Ishikawa (cell line): Measurements from ENCODE around the gene B3GNT8.

Experiments used
- CEBPB ChIP-seq: IDR thresholded peaks from 2 replicates; pipeline ENCODE4 v1.6.1; 2012
- CREB1 ChIP-seq: IDR thresholded peaks from 2 replicates; pipeline ENCODE4 v1.6.1; 2012; ENCODE audit warnings: low read depth
- EGR1 ChIP-seq: IDR thresholded peaks from 2 replicates; pipeline ENCODE4 v1.6.1; 2012
- EP300 ChIP-seq: IDR thresholded peaks from 2 replicates; pipeline ENCODE4 v1.6.1; 2012; ENCODE audit warnings: borderline replicate concordance
- FOXM1 ChIP-seq: IDR thresholded peaks from 2 replicates; pipeline ENCODE4 v1.6.1; 2012; ENCODE audit warnings: low read depth, borderline replicate concordance
- NFIC ChIP-seq: IDR thresholded peaks from 2 replicates; pipeline ENCODE4 v1.6.1; 2012
- RAD21 ChIP-seq: IDR thresholded peaks from 2 replicates; pipeline ENCODE4 v1.6.1; 2012; ENCODE audit warnings: low read depth
- TAF1 ChIP-seq: IDR thresholded peaks from 2 replicates; pipeline ENCODE4 v1.6.1; 2012; ENCODE audit warnings: low read depth, mild to moderate bottlenecking
- TCF12 ChIP-seq: IDR thresholded peaks from 2 replicates; pipeline ENCODE4 v1.6.1; 2012; ENCODE audit warnings: low read depth
- TEAD4 ChIP-seq: IDR thresholded peaks from 2 replicates; pipeline ENCODE4 v1.6.1; 2012
- YY1 ChIP-seq: IDR thresholded peaks from 2 replicates; pipeline ENCODE4 v1.6.1; 2012; ENCODE audit warnings: low read depth
- ZBTB7A ChIP-seq: IDR thresholded peaks from 2 replicates; pipeline ENCODE4 v1.6.1; 2012; ENCODE audit warnings: low read depth
- TF ChIP-seq, protein P1 (sequence below): IDR thresholded peaks from 2 replicates; pipeline ENCODE4 v1.6.1; 2012; ENCODE audit warnings: low read depth, mild to moderate bottlenecking
- TF ChIP-seq, protein P2 (sequence below): IDR thresholded peaks from 2 replicates; pipeline ENCODE4 v1.6.1; 2012
- TF ChIP-seq, protein P3 (sequence below): IDR thresholded peaks from 2 replicates; pipeline ENCODE4 v1.6.1; 2012

Gene B3GNT8

DNA sequence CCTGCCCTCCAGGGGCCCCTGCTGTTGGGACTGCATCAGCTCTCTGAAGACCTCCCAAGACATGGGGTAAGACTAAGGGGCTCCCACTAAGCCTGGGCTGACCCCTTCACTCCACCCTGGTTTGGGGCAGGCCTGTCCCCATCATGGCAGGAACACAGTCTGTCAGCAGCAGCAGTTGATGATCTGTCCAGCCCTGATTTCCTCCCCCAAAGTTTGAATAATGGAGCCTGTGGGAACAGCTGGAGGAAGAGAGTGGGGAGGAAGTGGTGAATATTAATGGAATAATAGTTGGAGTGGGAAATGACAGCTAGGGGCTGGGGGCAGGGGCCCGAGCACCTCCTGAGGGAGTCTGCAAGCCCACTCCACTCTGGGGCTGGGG is 1.3 kb upstream of the B3GNT8 start:
- TF ChIP-seq CEBPB (no peak), TCF12 (no peak), FOXM1 (no peak), ZBTB7A (no peak), TEAD4 (no peak), NFIC (no peak), YY1 (no peak), EGR1 (no peak), TAF1 (no peak), RAD21 (no peak), CREB1 (no peak), EP300 (no peak)
- TF ChIP-seq, protein P1, sequence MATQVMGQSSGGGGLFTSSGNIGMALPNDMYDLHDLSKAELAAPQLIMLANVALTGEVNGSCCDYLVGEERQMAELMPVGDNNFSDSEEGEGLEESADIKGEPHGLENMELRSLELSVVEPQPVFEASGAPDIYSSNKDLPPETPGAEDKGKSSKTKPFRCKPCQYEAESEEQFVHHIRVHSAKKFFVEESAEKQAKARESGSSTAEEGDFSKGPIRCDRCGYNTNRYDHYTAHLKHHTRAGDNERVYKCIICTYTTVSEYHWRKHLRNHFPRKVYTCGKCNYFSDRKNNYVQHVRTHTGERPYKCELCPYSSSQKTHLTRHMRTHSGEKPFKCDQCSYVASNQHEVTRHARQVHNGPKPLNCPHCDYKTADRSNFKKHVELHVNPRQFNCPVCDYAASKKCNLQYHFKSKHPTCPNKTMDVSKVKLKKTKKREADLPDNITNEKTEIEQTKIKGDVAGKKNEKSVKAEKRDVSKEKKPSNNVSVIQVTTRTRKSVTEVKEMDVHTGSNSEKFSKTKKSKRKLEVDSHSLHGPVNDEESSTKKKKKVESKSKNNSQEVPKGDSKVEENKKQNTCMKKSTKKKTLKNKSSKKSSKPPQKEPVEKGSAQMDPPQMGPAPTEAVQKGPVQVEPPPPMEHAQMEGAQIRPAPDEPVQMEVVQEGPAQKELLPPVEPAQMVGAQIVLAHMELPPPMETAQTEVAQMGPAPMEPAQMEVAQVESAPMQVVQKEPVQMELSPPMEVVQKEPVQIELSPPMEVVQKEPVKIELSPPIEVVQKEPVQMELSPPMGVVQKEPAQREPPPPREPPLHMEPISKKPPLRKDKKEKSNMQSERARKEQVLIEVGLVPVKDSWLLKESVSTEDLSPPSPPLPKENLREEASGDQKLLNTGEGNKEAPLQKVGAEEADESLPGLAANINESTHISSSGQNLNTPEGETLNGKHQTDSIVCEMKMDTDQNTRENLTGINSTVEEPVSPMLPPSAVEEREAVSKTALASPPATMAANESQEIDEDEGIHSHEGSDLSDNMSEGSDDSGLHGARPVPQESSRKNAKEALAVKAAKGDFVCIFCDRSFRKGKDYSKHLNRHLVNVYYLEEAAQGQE: no peak
- TF ChIP-seq, protein P2, sequence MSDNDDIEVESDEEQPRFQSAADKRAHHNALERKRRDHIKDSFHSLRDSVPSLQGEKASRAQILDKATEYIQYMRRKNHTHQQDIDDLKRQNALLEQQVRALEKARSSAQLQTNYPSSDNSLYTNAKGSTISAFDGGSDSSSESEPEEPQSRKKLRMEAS: no peak
- TF ChIP-seq, protein P3, sequence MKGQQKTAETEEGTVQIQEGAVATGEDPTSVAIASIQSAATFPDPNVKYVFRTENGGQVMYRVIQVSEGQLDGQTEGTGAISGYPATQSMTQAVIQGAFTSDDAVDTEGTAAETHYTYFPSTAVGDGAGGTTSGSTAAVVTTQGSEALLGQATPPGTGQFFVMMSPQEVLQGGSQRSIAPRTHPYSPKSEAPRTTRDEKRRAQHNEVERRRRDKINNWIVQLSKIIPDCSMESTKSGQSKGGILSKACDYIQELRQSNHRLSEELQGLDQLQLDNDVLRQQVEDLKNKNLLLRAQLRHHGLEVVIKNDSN: no peak

DNA sequence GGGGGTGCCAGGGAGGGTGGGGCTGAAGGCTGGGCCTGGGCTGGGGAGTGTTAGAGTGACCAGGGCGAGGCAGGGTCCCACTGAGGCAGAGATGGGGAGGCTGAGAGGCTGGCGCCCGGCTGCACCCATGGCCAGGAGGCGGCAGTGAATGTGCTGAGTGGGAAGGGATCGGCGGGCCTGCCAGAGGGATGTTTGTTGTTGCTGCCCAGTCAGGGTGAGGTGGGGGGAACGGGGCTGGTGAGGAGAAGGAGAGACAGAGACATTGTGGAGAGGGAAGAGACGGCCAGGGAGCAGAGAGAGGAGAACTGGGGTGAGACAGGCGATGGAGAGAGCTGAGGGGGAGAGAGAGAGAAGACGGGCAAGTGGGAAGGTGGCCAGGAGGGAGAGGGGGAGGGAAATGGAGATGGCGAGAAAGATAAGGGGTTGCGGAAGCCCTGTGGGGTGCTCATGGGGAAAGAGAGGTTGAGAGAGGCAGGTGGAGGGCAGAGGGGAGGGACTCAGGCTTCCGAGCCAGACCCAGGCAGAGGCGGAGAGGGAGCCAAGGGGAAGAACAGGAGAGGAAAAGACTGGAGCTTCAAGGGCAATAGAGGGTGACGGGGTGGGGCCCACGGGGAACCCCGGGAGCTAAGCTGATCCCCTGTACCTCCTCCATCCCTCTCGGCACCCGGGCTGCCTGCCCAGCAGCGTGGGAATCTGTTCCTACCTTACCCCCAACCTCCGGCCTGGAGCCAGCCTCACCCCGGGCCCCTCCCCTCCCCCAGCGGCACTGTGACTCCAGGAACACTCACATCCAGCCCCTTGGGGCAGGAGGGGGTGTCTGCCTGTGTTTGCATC is 690 bp upstream of the B3GNT8 start:
- TF ChIP-seq CREB1: no peak
- TF ChIP-seq, protein P1: no peak
- TF ChIP-seq RAD21: no peak
- no peak for TF ChIP-seq EP300
- TF ChIP-seq TEAD4: no peak
- no peak for TF ChIP-seq EGR1
- no peak for TF ChIP-seq TAF1
- TF ChIP-seq, protein P3: no peak
- TF ChIP-seq, protein P2: no peak
- no peak for TF ChIP-seq YY1
- TF ChIP-seq NFIC: no peak
- TF ChIP-seq ZBTB7A: no peak
- no peak for TF ChIP-seq CEBPB
- no peak for TF ChIP-seq FOXM1
- TF ChIP-seq TCF12: no peak

DNA sequence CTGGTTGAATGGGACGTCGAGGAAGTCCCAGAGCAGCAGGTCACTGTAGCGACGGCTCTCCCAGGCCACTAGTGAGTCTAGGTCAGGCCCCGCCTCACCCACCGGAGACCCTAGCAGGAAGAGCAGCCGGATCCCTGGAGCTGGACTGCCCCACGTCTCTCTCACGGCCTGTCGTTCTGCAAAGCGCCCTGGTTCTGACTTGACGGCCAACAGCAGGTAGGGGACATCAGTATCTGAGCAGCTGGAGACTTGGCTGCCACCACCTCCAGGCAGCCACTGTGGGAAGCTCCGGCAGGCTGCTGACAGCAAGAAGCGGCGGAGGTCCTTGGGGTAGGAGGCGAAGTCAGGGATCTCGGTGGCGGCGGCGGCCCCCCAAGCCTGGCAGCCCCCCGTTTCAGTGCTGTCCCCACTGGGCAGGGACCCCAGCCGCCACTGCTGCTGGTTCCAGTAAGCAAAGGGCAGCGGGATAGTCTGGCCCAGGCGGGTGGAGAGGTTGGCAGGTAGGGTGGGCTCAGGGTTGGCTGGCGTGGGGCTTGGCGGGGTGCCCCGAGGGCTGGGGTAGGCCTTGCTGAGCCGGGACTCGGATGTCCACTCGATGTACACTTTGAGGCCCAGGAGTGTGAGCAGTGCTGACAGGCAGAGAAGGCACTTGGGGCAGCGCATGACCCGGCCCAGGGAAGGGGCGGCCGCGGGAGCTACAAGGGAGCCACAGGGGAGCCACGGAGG is 895 bp downstream of the B3GNT8 start:
- TF ChIP-seq TAF1 (no peak), RAD21 (no peak), CEBPB (no peak), TCF12 (no peak), NFIC (no peak), TEAD4 (no peak), FOXM1 (no peak), CREB1 (no peak), ZBTB7A (no peak), EP300 (no peak), EGR1 (no peak), YY1 (no peak)
- TF ChIP-seq, protein P3: no peak
- TF ChIP-seq, protein P2: no peak
- TF ChIP-seq, protein P1: no peak
